ENCODE data around the gene ING1. TPM values are rescaled to one million over a fixed set of nuclear protein-coding genes. Genes with fewer than 3 reads are reported as not detected.
"Not testable (repeated sequence)": the region's sequence is repeated elsewhere in the genome, so short reads cannot be mapped to it uniquely, and the experiment has no call there.

Gene ING1, protein sequence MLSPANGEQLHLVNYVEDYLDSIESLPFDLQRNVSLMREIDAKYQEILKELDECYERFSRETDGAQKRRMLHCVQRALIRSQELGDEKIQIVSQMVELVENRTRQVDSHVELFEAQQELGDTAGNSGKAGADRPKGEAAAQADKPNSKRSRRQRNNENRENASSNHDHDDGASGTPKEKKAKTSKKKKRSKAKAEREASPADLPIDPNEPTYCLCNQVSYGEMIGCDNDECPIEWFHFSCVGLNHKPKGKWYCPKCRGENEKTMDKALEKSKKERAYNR
- polyA plus RNA-seq (ENCODE audit: insufficient read length in 3 of 3), result 10 to 100 TPM; 25.5 to 27.6 (median 25.6) TPM

DNA sequence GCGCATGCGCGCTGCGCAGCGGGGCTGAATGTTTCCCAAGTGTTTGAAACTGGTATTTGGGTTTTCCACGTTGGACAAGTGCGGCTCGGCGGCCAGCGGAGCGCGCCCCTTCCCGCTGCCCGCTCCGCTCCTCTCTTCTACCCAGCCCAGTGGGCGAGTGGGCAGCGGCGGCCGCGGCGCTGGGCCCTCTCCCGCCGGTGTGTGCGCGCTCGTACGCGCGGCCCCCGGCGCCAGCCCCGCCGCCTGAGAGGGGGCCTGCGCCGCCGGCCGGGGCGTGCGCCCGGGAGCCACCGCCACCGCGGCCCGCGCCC, at the start of gene ING1:
TSS of gene ING1 (plus strand) at position 59 of the 311 bp plus-strand sequence. CDS start 450 bp downstream, outside the sequence.
- DNase-seq (ENCODE audit: low read depth in 3 of 3, low spot score in 2 of 3), result no peak

DNA sequence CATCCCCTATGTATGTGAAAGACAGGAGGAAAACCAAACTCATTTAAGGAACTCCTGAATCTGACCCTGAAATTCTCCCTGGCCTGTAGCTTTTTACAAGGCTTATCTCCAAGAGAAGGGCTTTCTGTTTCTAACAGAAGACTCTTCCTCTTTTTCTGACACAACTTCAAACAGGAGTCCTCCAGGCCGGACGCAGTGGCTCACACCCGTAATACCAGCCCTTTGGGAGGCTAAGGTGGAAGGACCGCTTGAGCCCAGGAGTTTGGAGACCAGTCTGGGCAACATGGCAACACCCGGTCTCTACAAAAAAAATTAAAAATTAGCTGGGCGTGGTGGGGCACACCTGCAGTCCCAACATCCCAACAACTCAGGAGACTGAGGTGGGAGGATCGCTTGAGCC, 49.5 kb upstream of the ING1 start:
- DNase-seq (ENCODE audit: low read depth in 3 of 3, low spot score in 2 of 3), result no peak

DNA sequence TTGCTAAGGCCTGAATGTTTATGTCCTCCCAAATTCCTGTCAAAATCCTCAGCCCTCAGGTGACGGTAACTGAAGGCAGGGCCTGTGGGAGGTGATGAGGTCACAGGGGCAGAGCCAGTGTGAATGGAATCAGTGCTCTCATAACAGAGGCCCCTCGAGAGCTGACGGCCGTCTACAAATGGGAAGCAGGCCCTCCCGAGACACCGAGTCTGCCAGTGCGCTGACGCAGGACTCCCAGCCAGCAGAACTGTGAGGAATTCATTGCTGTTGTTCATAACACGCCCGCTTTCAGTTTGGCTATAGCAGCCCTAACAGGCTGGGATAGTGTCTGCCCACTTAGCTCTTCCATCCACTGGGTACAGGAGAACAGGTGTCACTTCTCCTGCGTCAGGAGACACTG, 48.8 kb upstream of the ING1 start:
- DNase-seq (ENCODE audit: low read depth in 3 of 3, low spot score in 2 of 3), result no peak

DNA sequence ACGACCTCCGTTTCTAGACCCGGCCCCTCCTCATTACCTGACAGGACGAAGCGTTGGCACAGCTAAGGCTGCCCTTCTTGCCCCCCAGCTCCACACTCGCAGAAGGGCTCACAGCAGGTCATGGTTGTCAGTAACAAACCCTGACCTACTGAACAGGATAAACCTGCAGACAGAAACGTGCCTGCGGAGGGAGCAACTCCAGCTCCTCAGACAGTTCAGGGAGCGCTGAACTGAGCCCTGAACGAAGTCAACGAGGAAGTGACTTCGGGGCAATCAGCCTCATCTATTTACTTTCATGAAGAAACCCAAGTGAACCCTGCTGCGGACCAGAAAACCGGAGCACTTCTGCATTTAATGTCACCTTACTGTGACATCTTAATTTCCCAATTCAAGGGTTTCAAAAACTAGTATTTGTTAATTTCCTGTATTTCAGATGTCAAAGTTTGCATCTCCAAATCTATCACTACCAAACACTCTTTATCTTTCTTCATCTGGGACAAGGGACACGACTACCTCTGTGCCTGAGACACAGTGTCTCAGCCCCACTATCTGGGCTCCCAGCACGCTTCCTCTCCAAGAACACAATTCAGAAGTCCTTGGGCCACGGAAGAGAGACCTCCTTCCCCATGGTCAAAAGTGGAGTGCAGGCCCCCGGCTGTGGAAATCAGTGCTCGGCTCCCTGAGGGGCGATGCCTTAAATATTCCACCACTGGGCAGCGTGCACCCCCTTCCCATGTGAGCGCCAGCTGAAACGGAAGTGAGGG, 47.8 kb upstream of the ING1 start:
- no peak for DNase-seq (ENCODE audit: low read depth in 3 of 3, low spot score in 2 of 3)

DNA sequence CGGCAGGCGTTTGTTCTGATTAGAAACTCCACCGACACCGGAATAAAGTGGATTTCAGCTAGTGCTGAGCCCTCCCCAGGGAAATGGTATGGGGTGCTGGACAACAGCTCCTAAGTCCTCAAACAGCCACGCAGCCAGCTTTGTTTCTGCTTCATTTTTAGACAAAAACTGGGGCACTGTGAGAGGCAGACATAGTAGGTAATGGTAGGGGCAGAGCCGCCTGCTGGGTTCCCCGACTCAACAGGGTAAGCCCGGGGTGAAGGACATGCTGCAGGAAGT, 47.3 kb upstream of the ING1 start:
- DNase-seq (ENCODE audit: low read depth in 3 of 3, low spot score in 2 of 3), result no peak

DNA sequence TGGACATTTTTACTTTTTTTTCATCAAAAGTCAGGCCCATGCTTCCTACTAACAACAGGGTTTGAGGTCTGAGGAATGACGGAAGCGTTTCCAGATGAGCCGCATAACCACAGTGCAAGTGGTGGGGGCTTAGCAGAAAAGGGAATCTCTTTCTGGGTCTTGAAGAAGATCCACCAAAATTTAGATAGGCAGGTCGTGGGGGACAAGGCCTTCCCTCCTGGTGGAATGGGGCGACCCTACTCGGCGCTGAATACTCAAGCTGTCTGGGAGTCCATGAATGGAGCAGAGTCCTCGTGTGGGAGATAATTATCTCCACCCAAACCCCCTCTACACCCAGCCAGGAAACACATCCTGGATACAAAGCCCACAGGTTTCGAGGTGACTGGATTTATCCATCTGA, 44.5 kb upstream of the ING1 start:
- no peak for DNase-seq (ENCODE audit: low read depth in 3 of 3, low spot score in 2 of 3)

DNA sequence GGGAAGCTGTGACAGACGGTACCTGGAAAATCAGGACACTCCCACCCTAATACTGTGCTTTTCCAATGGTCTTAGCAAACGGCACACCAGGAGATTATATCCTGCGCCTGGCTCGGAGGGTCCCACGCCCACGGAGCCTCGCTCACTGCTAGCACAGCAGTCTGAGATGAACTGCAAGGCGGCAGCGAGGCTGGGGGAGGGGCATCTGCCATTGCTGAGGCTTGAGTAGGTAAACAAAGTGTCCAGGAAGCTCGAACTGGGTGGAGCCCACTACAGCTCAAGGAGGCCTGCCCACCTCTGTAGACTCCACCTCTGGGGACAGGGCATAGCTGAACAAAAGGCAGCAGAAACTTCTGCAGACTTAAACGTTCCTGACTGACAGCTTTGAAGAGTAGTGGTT, 43.7 kb upstream of the ING1 start:
- DNase-seq (ENCODE audit: low read depth in 3 of 3, low spot score in 2 of 3), result not testable (repeated sequence)

DNA sequence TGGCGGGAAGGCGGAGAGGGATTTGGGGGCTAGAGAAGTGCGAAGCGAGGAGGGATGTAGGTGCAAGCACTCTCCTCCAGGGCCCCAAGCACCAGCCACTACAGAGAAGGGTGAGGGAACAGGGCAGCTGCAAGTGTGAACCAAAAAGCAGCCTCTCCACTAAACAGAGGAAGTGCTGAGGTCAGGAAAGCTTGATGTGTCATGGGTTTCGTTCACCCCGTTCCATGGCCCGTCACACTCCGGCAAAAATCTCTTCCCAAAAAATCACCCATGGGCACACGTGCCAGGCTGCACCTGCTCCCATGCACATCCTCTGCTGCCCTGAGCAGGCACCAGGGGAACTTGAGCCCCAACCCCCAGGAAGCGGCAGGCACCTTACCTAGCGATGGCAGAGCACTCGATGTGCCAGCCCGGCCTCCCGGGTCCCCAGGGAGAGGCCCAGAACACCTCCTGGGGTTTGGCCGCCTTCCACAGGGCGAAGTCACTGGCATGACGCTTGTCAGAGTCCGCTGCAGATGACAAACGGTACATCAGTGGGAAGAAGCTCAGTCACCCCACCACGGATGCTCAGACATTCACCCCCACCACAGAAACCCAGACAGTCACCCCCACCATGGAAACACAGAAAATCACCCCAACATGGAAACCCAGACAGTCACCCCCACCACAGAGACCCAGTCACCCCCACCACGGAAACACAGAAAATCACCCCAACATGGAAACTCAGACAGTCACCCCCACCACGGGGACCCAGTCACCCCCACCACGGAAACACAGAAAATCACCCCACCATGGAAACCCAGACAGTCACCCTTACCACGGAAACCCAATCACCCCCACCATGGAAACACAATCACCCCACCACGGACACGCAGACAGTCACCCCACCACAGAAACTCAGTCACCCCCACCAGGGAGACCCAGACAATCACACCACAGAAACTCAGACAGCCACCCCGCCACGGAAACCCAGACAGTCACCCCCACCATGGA, 36.6 kb upstream of the ING1 start:
- no peak for DNase-seq (ENCODE audit: low read depth in 3 of 3, low spot score in 2 of 3)

DNA sequence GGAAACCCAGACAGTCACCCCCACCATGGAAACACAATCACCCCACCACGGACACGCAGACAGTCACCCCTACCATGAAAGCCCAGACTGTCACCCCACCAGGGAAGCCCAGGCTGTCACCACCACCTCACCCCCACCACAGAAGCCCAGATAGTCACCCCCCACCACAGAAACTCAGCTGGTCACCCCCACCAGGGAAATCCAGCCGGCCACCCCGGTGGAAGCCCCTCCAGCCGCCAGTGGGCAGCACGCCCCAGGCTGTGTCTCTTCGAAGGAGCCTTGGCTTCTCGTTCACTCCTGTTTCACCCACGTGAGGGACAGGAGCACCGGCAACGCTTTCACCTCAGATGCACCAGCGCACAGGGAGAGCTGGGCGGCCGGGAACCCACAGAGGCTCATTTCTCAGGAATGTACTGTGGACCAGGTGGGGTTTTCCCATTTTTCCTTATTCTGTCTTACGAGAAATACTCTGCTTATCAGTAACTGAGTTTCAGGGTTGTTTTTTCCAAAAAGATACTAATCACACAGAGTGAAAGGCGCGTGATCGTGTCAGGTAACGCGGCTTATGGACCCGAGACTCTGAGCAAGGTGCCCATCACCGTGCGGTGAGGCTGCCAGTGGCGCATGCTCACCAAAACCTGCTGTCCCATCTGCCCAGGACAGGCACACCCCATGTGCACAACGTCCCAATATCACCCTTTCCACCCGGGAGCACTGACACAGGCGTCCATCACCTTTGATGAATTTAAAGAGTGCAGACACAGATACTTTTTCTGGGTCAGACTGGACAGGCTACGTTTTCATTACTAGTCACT, 35.6 kb upstream of the ING1 start:
- DNase-seq (ENCODE audit: low read depth in 3 of 3, low spot score in 2 of 3), result no peak

DNA sequence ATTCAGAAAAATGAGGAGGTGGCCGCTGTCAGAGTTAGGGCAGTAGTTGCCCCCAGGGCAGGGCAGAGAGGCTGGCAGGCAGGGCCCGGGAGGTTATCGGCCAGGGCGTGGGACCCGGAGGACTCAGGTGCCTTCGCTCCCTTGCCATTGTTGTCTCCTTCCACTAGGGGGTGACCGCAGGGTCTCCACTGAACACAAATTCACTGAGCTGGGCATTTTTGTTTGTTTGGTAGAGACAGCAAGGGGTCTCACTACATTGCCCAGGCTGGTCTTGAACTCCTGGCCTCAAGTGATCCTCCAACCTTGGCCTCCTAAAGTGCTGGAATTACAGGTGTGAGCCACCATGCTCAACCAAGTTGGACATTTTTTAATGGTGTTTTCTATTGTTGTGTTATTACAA, 32.6 kb upstream of the ING1 start:
- no peak for DNase-seq (ENCODE audit: low read depth in 3 of 3, low spot score in 2 of 3)

DNA sequence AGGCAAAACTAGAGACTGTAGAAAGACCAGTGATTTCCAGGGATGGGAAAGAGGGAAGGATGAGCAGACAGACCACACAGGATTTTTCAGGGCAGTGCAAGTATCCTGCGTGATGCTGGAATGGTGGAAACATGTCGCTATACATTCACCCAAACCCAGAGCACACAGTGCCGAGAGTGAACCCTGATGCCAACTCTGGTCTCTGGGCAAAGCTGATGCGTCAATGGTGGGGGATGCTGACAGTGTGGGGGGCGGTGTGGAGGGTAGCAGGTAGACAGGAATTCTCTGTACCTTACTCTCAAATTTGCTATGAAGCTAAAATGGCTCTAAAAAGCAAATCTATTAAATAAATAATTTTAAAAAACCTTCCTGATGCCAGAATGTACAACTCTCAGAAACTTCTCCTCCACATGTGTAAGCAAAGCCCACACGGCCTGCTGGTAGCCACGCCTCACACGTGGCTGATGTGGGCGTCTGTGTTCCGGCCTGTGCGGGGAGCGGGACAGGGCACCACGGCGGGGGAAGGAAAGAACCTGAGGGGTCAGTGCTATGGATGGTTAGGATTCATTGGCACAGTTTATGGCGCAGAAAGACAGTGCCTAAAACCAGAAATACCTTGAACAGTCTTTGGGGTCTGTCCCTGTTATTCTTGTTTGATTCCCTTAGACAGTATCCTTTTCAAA, 31.5 kb upstream of the ING1 start:
- DNase-seq (ENCODE audit: low read depth in 3 of 3, low spot score in 2 of 3), result no peak

DNA sequence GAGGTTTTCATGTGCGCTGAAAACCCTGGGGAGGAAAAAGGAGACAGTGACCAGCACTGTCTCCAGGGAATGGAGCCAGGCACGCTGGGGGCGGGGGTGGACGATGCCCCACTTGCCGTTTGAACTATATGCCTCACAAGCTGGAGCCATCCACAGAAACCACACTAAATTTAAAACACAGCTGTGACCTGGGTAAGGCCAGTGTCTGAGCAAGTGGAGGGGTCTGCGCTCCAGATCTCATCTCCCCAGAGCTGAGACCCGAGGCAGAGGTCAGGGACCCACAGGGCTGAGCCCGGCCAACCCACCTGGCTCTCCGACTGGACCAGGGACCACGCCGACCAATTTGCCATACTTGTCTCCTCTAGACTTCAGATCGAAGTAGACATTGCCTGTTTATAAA, 30.8 kb upstream of the ING1 start:
- DNase-seq (ENCODE audit: low read depth in 3 of 3, low spot score in 2 of 3), result no peak

DNA sequence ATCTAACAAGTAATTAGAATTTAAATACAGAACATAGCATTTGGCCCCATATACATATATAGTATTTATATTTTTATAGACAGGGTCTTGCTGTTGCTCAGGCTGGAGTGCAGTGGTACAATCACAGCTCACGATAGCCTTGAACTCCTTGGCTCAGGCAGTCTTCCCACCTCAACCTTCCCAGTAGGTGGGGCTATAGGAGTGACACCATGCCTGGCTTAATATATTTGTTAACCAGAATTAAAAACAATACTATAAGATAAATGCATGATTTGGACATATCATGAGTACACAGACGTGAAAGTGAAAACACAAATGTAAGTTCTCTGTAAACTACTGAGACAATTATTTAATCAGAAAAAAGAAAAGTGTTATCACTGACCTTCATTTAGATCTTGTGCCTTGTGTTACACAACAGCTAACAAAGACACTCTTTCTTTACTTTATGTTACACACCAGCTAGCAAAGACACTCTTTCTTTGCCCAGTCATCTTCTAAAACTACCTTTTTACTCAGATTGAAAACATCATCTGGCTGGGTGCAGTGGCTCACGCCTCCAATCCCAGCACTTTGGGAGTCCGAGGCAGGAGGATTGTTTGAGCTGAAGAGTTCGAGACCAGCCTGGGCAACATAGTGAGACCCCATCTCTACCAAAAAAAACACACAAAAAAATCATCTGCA, 30.2 kb upstream of the ING1 start:
- DNase-seq (ENCODE audit: low read depth in 3 of 3, low spot score in 2 of 3), result no peak

DNA sequence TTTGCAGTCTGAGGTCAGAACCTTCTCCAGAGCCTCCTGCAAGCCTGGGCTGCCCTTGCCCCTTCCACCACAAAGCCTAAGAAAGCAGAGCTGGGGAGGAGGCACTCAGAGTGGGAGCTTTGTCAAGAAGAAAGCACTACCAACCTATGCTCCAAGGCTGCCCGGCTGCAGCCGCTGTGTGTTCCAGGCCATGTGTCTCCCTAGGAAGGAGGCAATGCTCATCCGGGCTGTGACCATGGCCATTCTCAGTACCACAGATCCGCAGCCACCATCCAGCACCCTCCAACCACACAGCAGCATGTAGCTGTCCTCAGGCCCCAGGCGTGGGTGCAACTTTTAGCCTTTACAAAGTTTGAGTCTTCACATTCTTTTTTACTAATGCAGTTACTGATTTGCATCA, 29.6 kb upstream of the ING1 start:
- no peak for DNase-seq (ENCODE audit: low read depth in 3 of 3, low spot score in 2 of 3)

DNA sequence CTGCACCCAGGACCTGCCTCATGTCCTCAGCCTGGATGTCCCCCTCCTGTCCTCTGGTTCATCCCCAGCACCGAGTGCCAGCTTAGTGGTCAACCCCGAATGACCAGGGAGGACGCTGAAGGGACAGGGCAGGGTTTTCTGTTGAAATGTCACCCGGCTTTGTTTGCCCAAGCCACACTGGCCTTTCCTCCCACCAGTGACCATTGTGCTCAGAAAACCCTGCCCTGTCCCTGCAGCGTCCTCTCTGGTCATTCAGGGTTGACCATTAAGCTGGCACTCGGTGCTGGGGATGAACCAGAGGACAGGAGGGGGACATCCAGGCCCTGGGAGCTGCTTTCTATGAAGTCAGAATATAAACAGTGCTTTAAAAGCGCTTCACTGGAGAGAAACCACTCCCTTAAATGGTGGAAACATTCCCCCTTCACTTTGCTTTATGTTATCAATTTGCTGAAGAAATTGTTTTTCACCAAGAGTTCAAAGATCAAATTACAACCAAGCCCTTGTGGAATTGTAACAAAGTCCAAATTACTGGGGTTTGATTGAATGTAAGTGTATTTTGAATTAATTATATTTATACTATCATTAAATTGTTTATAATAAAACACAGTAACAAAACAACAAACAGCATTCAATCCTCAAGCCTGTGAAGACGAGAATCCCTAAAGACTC, 29.0 kb upstream of the ING1 start:
- DNase-seq (ENCODE audit: low read depth in 3 of 3, low spot score in 2 of 3), result no peak

DNA sequence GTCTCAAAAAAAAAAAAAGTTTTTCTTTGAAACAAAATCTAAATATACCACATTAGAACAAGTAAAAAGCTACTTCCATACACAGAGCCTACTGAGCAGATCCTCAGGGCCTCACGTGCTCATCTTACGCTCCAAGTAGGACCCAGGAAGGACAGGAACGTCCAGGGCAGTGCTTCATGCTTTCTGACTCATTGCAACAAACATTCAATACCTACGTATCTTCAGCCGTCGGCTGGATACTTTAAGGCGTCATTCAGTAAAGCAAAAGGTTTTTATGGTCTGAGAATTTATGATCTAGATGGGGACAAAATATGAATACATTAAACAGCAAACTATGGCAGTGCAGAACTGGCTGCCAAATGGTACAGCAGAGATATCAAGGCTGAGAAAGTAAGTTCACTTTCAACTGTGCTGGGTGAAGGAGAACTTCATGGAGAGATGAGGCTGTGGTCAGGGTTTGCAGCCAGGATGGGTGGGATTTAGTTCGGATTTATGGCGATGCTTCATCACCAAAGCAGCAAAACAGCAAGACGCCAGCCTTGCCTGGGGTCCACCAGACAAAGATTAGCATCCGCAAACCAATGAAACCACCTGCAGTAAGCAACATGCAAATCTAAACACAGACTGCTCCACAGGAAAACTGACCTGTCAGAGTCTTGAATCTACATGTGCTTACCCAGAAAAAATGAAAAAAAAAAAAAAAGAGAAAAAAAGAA, 28.0 kb upstream of the ING1 start:
- no peak for DNase-seq (ENCODE audit: low read depth in 3 of 3, low spot score in 2 of 3)

DNA sequence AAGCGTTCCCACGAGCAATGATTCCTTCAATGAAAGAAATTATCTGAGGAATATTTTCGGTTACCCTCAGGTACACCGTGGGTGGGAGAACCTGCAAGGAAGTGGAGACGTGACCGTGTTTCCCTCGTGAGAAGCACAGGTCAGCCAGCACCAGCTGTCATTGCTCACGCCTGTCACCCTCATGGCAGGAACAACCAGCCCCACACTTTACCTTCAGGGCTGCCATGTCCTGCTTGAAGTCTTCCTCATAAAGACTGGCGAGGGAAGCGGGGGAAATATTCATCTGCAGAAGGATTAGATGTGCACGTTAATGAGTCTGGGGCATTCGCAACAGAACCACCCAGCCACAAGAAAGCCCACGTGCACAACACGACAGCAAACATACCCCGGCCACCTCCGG, 25.8 kb upstream of the ING1 start:
- no peak for DNase-seq (ENCODE audit: low read depth in 3 of 3, low spot score in 2 of 3)

DNA sequence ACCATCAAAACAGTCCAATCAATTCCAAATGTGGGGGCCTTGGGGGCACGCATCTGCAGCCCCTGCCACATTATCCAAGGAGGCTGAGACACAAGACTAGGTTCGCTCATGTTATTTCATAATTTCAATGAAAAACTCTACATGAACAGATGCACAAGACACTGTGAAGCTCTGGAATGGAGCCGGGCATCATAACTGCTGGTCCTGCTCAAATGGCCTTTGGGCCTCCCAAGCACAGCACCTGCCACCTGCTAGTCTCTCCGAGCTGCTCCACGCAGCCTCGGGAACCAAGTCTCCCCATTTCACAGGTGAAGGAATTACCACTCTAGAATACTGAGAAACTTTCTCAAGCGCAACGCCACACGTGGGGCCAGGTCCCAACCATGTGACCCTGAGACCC, 24.5 kb upstream of the ING1 start:
- DNase-seq (ENCODE audit: low read depth in 3 of 3, low spot score in 2 of 3), result no peak

All from right renal cortex interstitium (tissue), 3 donors.